ENCODE data around the gene ACTR6. TPM values are rescaled to one million over a fixed set of nuclear protein-coding genes. Genes with fewer than 3 reads are reported as not detected.
"Not testable (repeated sequence)": the region's sequence is repeated elsewhere in the genome, so short reads cannot be mapped to it uniquely, and the experiment has no call there.

The ACTR6 gene
- total RNA-seq, 4 donors from 2014 or later, result 4.9 to 35.0 (median 13.7) TPM

GRCh38 chr12:100185361-100185894, 15.2 kb upstream of the ACTR6 start:
- no peaks in the 10 kb centered on the region for H3K27me3 ChIP-seq
- H3K4me1 ChIP-seq, result peaks cover 0 to 9% (median 3%) of the 10 kb centered on the region in 4 donors
- intact Hi-C loops (cut with DNase I; ENCODE audit: low total_unique reads) (no loop called here), in situ Hi-C loops (cut with MboI; ENCODE audit: low pct_ligation_motif_present in 1 of 4, low pct_unique_long_range_greater_than_20kb in 1 of 4, low sequenced_read_pairs in 3 of 4) (no loop called here)
- TF ChIP-seq POLR2A (IDR thresholded peaks at IDR 0.05), result no peak
- no peak for TF ChIP-seq EP300 (IDR thresholded peaks at IDR 0.05; ENCODE audit: low read depth)
- TF ChIP-seq POLR2AphosphoS5 (IDR thresholded peaks at IDR 0.05), result no peak
- TF ChIP-seq CTCF (IDR thresholded peaks at IDR 0.05), result no peak
- H3K36me3 ChIP-seq, result no peaks in the 10 kb centered on the region
- peak overlapping the region in 3 of 4 donors; percentile 21 to 61 (median 22) for H3K27ac ChIP-seq
- no peak overlapping the region for H3K4me3 ChIP-seq
- 46% methylated on average over 5 of the region's 5 CpGs; no CpG with 5 or more reads in 1 of the 2 donors for WGBS, 2 donors (ENCODE audit: low coverage in 1 of 2)
- H3K9me3 ChIP-seq, result no peaks in the 10 kb centered on the region
- DNase-seq, result no peak

GRCh38 chr12:100186071-100186470, 14.5 kb upstream of the ACTR6 start:
- H3K36me3 ChIP-seq, result no peaks in the 10 kb centered on the region
- peak overlapping the region in 1 of 4 donors; percentile 61 for H3K27ac ChIP-seq
- H3K27me3 ChIP-seq, result no peaks in the 10 kb centered on the region
- no peak for DNase-seq
- intact Hi-C loops (cut with DNase I; ENCODE audit: low total_unique reads) (no loop called here), in situ Hi-C loops (cut with MboI; ENCODE audit: low pct_ligation_motif_present in 1 of 4, low pct_unique_long_range_greater_than_20kb in 1 of 4, low sequenced_read_pairs in 3 of 4) (no loop called here)
- H3K4me3 ChIP-seq, result no peak overlapping the region
- TF ChIP-seq POLR2A (IDR thresholded peaks at IDR 0.05) (no peak), CTCF (IDR thresholded peaks at IDR 0.05) (no peak), POLR2AphosphoS5 (IDR thresholded peaks at IDR 0.05) (no peak), EP300 (IDR thresholded peaks at IDR 0.05; ENCODE audit: low read depth) (no peak)
- 60 to 72% methylated on average over 6 of the region's 6 CpGs for WGBS, 2 donors (ENCODE audit: low coverage in 1 of 2)
- H3K9me3 ChIP-seq, result no peaks in the 10 kb centered on the region
- peaks cover 0 to 9% (median 3%) of the 10 kb centered on the region in 4 donors for H3K4me1 ChIP-seq

GRCh38 chr12:100187068-100187467, 13.5 kb upstream of the ACTR6 start:
- TF ChIP-seq POLR2AphosphoS5 (IDR thresholded peaks at IDR 0.05) (no peak), POLR2A (IDR thresholded peaks at IDR 0.05) (no peak), CTCF (IDR thresholded peaks at IDR 0.05) (no peak), EP300 (IDR thresholded peaks at IDR 0.05; ENCODE audit: low read depth) (no peak)
- DNase-seq, result no peak
- intact Hi-C loops (cut with DNase I; ENCODE audit: low total_unique reads) (no loop called here), in situ Hi-C loops (cut with MboI; ENCODE audit: low pct_ligation_motif_present in 1 of 4, low pct_unique_long_range_greater_than_20kb in 1 of 4, low sequenced_read_pairs in 3 of 4) (no loop called here)
- H3K4me3 ChIP-seq, result no peak overlapping the region
- no peaks in the 10 kb centered on the region for H3K36me3 ChIP-seq
- H3K27me3 ChIP-seq, result no peaks in the 10 kb centered on the region
- H3K9me3 ChIP-seq, result no peaks in the 10 kb centered on the region
- H3K27ac ChIP-seq, result no peak overlapping the region
- H3K4me1 ChIP-seq, result peaks cover 0 to 9% (median 3%) of the 10 kb centered on the region in 4 donors
- WGBS, 2 donors (ENCODE audit: low coverage in 1 of 2), result 94% methylated on average over 4 to 5 of the region's 5 CpGs

GRCh38 chr12:100187857-100188519, 12.6 kb upstream of the ACTR6 start:
- no peak for TF ChIP-seq POLR2AphosphoS5 (IDR thresholded peaks at IDR 0.05)
- TF ChIP-seq POLR2A (IDR thresholded peaks at IDR 0.05), result no peak
- TF ChIP-seq CTCF (IDR thresholded peaks at IDR 0.05), result no peak
- TF ChIP-seq EP300 (IDR thresholded peaks at IDR 0.05; ENCODE audit: low read depth), result no peak
- intact Hi-C loops (cut with DNase I; ENCODE audit: low total_unique reads), result no loop called here
- in situ Hi-C loops (cut with MboI; ENCODE audit: low pct_ligation_motif_present in 1 of 4, low pct_unique_long_range_greater_than_20kb in 1 of 4, low sequenced_read_pairs in 3 of 4), result no loop called here
- Histone ChIP-seq H3K9me3 (no peaks in the 10 kb centered on the region), H3K27me3 (no peaks in the 10 kb centered on the region), H3K36me3 (no peaks in the 10 kb centered on the region), H3K4me3 (no peak overlapping the region), H3K4me1 (peaks cover 0 to 9% (median 3%) of the 10 kb centered on the region in 4 donors), H3K27ac (no peak overlapping the region)
- no peak for DNase-seq
- WGBS, 2 donors (ENCODE audit: low coverage in 1 of 2), result 82 to 83% methylated on average over 2 to 5 of the region's 5 CpGs

- H3K27me3 ChIP-seq; H3K9me3 ChIP-seq; H3K27ac ChIP-seq; H3K36me3 ChIP-seq; in situ Hi-C loops (cut with MboI; ENCODE audit: low pct_ligation_motif_present in 1 of 4, low pct_unique_long_range_greater_than_20kb in 1 of 4, low sequenced_read_pairs in 3 of 4); intact Hi-C loops (cut with DNase I; ENCODE audit: low total_unique reads); DNase-seq; H3K4me1 ChIP-seq; H3K4me3 ChIP-seq: not testable (repeated sequence)
- WGBS, 2 donors (ENCODE audit: low coverage in 1 of 2), result 93 to 94% methylated on average over 7 to 11 of the region's 11 CpGs
Observed at GRCh38 chr12:100188888-100189635, 11.6 kb upstream of the ACTR6 start.
